ENCODE measurements around the gene SMIM45.

DNA sequence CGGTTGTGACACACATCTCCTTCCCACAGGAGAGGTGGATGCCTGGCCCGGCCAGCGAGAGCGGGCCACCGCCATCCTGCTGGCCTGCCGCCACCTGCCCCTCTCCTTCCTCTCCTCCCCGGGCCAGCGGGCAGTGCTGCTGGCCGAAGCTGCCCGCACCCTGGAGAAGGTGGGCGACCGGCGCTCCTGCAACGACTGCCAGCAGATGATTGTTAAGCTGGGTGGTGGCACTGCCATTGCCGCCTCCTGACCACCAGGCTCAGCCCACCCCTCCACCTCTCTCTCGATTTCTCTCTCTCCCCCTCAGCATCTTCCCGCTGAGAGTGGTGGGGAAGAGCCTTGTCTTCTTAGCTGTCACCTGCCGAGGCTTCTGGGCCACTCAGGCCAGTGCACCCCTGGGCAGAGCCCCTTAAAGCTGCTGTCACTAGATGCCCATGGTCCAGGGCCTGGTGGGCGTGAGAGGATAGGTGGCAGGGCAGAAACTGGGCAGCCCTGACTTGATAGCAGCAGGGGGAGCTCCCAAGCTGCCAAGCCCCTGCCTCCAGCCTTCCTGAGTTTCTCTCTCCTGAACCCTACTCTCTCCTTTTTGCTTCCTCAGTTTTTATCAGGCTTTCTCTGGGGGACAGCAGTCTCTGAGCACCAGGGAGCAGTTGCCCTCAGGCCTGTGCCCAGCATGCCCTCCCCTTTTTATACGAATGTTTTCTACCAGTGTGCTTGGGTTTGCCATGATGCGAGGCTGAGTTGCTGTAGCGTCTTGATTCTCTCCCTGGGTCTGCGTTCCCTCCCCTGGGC lies 46.3 kb upstream of the SMIM45 start:
- TF ChIP-seq, protein P1, sequence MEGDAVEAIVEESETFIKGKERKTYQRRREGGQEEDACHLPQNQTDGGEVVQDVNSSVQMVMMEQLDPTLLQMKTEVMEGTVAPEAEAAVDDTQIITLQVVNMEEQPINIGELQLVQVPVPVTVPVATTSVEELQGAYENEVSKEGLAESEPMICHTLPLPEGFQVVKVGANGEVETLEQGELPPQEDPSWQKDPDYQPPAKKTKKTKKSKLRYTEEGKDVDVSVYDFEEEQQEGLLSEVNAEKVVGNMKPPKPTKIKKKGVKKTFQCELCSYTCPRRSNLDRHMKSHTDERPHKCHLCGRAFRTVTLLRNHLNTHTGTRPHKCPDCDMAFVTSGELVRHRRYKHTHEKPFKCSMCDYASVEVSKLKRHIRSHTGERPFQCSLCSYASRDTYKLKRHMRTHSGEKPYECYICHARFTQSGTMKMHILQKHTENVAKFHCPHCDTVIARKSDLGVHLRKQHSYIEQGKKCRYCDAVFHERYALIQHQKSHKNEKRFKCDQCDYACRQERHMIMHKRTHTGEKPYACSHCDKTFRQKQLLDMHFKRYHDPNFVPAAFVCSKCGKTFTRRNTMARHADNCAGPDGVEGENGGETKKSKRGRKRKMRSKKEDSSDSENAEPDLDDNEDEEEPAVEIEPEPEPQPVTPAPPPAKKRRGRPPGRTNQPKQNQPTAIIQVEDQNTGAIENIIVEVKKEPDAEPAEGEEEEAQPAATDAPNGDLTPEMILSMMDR (conservative IDR thresholded peaks at IDR 0.05; ENCODE audit: low read depth, low read length) = no peak
- TF ChIP-seq RFX5 (IDR thresholded peaks at IDR 0.05; ENCODE audit: low read depth, low read length) (no peak), NFE2L2 (IDR thresholded peaks at IDR 0.05; ENCODE audit: low read depth, low read length) (no peak), POLR2A (IDR thresholded peaks at IDR 0.05; ENCODE audit: low read depth, low read length) (no peak), RAD21 (IDR thresholded peaks at IDR 0.05; ENCODE audit: low read length) (no peak), BHLHE40 (IDR thresholded peaks at IDR 0.05; ENCODE audit: low read depth, low read length) (no peak), RCOR1 (IDR thresholded peaks at IDR 0.05; ENCODE audit: insufficient replicate concordance, low read length) (no peak), MAZ (IDR thresholded peaks at IDR 0.05; ENCODE audit: borderline replicate concordance, low read depth, low read length) (no peak), CEBPB (IDR thresholded peaks at IDR 0.05; ENCODE audit: low read depth, low read length) (no peak)
- TF ChIP-seq, protein P2, sequence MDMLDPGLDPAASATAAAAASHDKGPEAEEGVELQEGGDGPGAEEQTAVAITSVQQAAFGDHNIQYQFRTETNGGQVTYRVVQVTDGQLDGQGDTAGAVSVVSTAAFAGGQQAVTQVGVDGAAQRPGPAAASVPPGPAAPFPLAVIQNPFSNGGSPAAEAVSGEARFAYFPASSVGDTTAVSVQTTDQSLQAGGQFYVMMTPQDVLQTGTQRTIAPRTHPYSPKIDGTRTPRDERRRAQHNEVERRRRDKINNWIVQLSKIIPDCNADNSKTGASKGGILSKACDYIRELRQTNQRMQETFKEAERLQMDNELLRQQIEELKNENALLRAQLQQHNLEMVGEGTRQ (IDR thresholded peaks at IDR 0.05; ENCODE audit: low read depth, low read length) = no peak

Measured in IMR-90 (cell line).